ENCODE measurements around the gene RAB41.
"Not testable (repeated sequence)": the region's sequence is repeated elsewhere in the genome, so short reads cannot be mapped to it uniquely, and the experiment has no call there.

Gene RAB41

GRCh38 chrX:70281951-70282350 lies at the start of gene RAB41:
RAB41 (plus strand) TSS chrX:70282172; CDS start chrX:70282218, 46 bp downstream.
- TF ChIP-seq CTCF (IDR thresholded peaks at IDR 0.05; ENCODE audit: borderline replicate concordance, insufficient read depth, low read depth, low read length), result no peak
- H3K4me3 ChIP-seq (ENCODE audit: low read depth, low read length), result no peak within 1 kb of the TSS

- H3K4me3 ChIP-seq (ENCODE audit: low read depth, low read length), result no peak within 1 kb of the TSS
- no peak for TF ChIP-seq CTCF (IDR thresholded peaks at IDR 0.05; ENCODE audit: borderline replicate concordance, insufficient read depth, low read depth, low read length)
Observed at GRCh38 chrX:70234355-70234754, 47.6 kb upstream of the RAB41 start, which contains the start of gene AWAT1. AWAT1 (plus strand) TSS chrX:70234655; CDS start chrX:70234696, 41 bp downstream.

- no peak overlapping the region for H3K4me3 ChIP-seq (ENCODE audit: low read depth, low read length)
- TF ChIP-seq CTCF (IDR thresholded peaks at IDR 0.05; ENCODE audit: borderline replicate concordance, insufficient read depth, low read depth, low read length), result no peak
Observed at GRCh38 chrX:70240751-70241150, 41.2 kb upstream of the RAB41 start.

- no peak overlapping the region for H3K4me3 ChIP-seq (ENCODE audit: low read depth, low read length)
- TF ChIP-seq CTCF (IDR thresholded peaks at IDR 0.05; ENCODE audit: borderline replicate concordance, insufficient read depth, low read depth, low read length), result no peak
Observed at GRCh38 chrX:70241501-70241900, 40.5 kb upstream of the RAB41 start.

- not testable (repeated sequence) for H3K4me3 ChIP-seq (ENCODE audit: low read depth, low read length)
Observed at GRCh38 chrX:70243601-70244000, 38.4 kb upstream of the RAB41 start.

GRCh38 chrX:70244881-70245280 lies 37.1 kb upstream of the RAB41 start:
- no peak overlapping the region for H3K4me3 ChIP-seq (ENCODE audit: low read depth, low read length)
- TF ChIP-seq CTCF (IDR thresholded peaks at IDR 0.05; ENCODE audit: borderline replicate concordance, insufficient read depth, low read depth, low read length), result no peak

- no peak for TF ChIP-seq CTCF (IDR thresholded peaks at IDR 0.05; ENCODE audit: borderline replicate concordance, insufficient read depth, low read depth, low read length)
- no peak overlapping the region for H3K4me3 ChIP-seq (ENCODE audit: low read depth, low read length)
Observed at GRCh38 chrX:70247252-70247651, 34.7 kb upstream of the RAB41 start.

- TF ChIP-seq CTCF (IDR thresholded peaks at IDR 0.05; ENCODE audit: borderline replicate concordance, insufficient read depth, low read depth, low read length), result no peak
- no peak overlapping the region for H3K4me3 ChIP-seq (ENCODE audit: low read depth, low read length)
Observed at GRCh38 chrX:70252491-70252890, 29.5 kb upstream of the RAB41 start.
